ENCODE data around the gene MAP3K20.

MAP3K20 gene

GRCh38 chr2:173145454-173145853 is 69.8 kb downstream of the MAP3K20 start:
- Histone ChIP-seq H3K4me1 (ENCODE audit: control insufficient read depth, insufficient read depth, low read length, unreplicated experiment) (peaks cover 33% of the 10 kb centered on the region), H2AFZ (ENCODE audit: low read length, unreplicated experiment) (no peak overlapping the region), H3K27me3 (ENCODE audit: insufficient read depth, low read length) (no peaks in the 10 kb centered on the region), H3K79me2 (ENCODE audit: control insufficient read depth, insufficient read depth, low read length, unreplicated experiment) (peaks cover 24% of the 10 kb centered on the region), H3K27ac (ENCODE audit: low read depth, low read length) (no peak overlapping the region), H3K4me3 (ENCODE audit: low read depth, low read length) (no peak overlapping the region), H3K36me3 (ENCODE audit: insufficient read depth, low read length) (peaks cover 18% of the 10 kb centered on the region)

- no peaks in the 10 kb centered on the region for H3K27me3 ChIP-seq (ENCODE audit: insufficient read depth, low read length)
- no peak overlapping the region for H3K4me3 ChIP-seq (ENCODE audit: low read depth, low read length)
- H2AFZ ChIP-seq (ENCODE audit: low read length, unreplicated experiment): no peak overlapping the region
- peaks cover 10% of the 10 kb centered on the region for H3K36me3 ChIP-seq (ENCODE audit: insufficient read depth, low read length)
- H3K79me2 ChIP-seq (ENCODE audit: control insufficient read depth, insufficient read depth, low read length, unreplicated experiment): peaks cover 31% of the 10 kb centered on the region
- H3K27ac ChIP-seq (ENCODE audit: low read depth, low read length): 0 out of 2 replicates have a peak overlapping the region, but pooled peaks have one; percentile 5
- H3K4me1 ChIP-seq (ENCODE audit: control insufficient read depth, insufficient read depth, low read length, unreplicated experiment): peaks cover 40% of the 10 kb centered on the region
Observed at GRCh38 chr2:173146590-173146989, 70.9 kb downstream of the MAP3K20 start.

GRCh38 chr2:173148520-173148919 is 72.9 kb downstream of the MAP3K20 start:
- Histone ChIP-seq H3K79me2 (ENCODE audit: control insufficient read depth, insufficient read depth, low read length, unreplicated experiment) (peaks cover 44% of the 10 kb centered on the region), H3K4me1 (ENCODE audit: control insufficient read depth, insufficient read depth, low read length, unreplicated experiment) (peaks cover 59% of the 10 kb centered on the region), H3K4me3 (ENCODE audit: low read depth, low read length) (peak overlapping the region; percentile 11; the same call in 1 of the 2 replicates), H3K36me3 (ENCODE audit: insufficient read depth, low read length) (no peaks in the 10 kb centered on the region), H3K27ac (ENCODE audit: low read depth, low read length) (peak overlapping the region; percentile 31; the same call in 1 of the 2 replicates), H2AFZ (ENCODE audit: low read length, unreplicated experiment) (no peak overlapping the region), H3K27me3 (ENCODE audit: insufficient read depth, low read length) (no peaks in the 10 kb centered on the region)

DNA sequence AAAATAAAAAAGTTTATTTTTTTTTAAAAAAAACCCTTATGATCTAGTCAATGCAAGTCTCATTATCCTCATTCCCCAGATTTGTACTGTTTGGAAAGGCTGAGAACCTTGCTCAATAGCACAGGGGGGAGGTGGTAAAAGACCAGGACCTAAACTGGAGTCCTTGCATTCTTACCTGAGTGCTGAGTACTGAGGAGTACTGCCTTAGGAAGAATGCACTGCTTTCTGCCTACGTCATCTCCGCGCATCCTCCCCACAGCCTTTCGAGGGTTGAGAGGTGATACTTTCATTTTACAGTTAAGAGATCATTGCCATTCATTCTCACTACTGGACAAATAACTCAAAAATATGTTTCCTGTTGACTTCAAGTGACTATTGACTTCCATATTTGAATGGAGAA is 73.8 kb downstream of the MAP3K20 start:
- Histone ChIP-seq H3K79me2 (ENCODE audit: control insufficient read depth, insufficient read depth, low read length, unreplicated experiment) (peaks cover 47% of the 10 kb centered on the region), H2AFZ (ENCODE audit: low read length, unreplicated experiment) (no peak overlapping the region), H3K27me3 (ENCODE audit: insufficient read depth, low read length) (no peaks in the 10 kb centered on the region), H3K4me3 (ENCODE audit: low read depth, low read length) (no peak overlapping the region), H3K36me3 (ENCODE audit: insufficient read depth, low read length) (no peaks in the 10 kb centered on the region), H3K4me1 (ENCODE audit: control insufficient read depth, insufficient read depth, low read length, unreplicated experiment) (peaks cover 60% of the 10 kb centered on the region), H3K27ac (ENCODE audit: low read depth, low read length) (peak overlapping the region; percentile 27; the same call in 1 of the 2 replicates)

DNA sequence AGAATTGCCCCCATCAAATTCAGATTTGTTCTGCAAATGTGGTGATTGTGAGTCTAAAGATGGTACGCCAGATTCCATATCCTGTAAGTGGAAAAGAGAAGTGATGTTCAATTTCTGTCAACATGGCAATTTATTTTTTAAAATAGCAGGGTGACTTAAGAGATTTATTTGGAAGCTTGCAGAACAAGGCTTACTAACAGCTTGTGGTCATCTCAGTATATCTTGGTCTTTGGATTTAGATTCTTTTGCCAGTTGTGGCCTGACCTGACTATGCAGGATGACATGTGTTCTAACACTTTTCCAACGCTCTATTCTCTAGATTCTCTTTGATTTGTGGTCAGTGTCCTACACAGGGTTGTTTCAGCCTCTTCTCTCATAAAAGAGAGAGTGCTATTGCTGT is 74.4 kb downstream of the MAP3K20 start:
- H3K27me3 ChIP-seq (ENCODE audit: insufficient read depth, low read length): no peaks in the 10 kb centered on the region
- peaks cover 60% of the 10 kb centered on the region for H3K4me1 ChIP-seq (ENCODE audit: control insufficient read depth, insufficient read depth, low read length, unreplicated experiment)
- H3K79me2 ChIP-seq (ENCODE audit: control insufficient read depth, insufficient read depth, low read length, unreplicated experiment): peaks cover 52% of the 10 kb centered on the region
- no peak overlapping the region for H2AFZ ChIP-seq (ENCODE audit: low read length, unreplicated experiment)
- peak overlapping the region; percentile 27 for H3K27ac ChIP-seq (ENCODE audit: low read depth, low read length)
- H3K36me3 ChIP-seq (ENCODE audit: insufficient read depth, low read length): no peaks in the 10 kb centered on the region
- H3K4me3 ChIP-seq (ENCODE audit: low read depth, low read length): no peak overlapping the region

- no peak overlapping the region for H3K4me3 ChIP-seq (ENCODE audit: low read depth, low read length)
- peaks cover 60% of the 10 kb centered on the region for H3K4me1 ChIP-seq (ENCODE audit: control insufficient read depth, insufficient read depth, low read length, unreplicated experiment)
- peak overlapping the region; percentile 88 for H3K27ac ChIP-seq (ENCODE audit: low read depth, low read length)
- no peaks in the 10 kb centered on the region for H3K27me3 ChIP-seq (ENCODE audit: insufficient read depth, low read length)
- no peak overlapping the region for H2AFZ ChIP-seq (ENCODE audit: low read length, unreplicated experiment)
- no peaks in the 10 kb centered on the region for H3K36me3 ChIP-seq (ENCODE audit: insufficient read depth, low read length)
- peaks cover 57% of the 10 kb centered on the region for H3K79me2 ChIP-seq (ENCODE audit: control insufficient read depth, insufficient read depth, low read length, unreplicated experiment)
Observed at GRCh38 chr2:173150963-173151362, 75.3 kb downstream of the MAP3K20 start.

DNA sequence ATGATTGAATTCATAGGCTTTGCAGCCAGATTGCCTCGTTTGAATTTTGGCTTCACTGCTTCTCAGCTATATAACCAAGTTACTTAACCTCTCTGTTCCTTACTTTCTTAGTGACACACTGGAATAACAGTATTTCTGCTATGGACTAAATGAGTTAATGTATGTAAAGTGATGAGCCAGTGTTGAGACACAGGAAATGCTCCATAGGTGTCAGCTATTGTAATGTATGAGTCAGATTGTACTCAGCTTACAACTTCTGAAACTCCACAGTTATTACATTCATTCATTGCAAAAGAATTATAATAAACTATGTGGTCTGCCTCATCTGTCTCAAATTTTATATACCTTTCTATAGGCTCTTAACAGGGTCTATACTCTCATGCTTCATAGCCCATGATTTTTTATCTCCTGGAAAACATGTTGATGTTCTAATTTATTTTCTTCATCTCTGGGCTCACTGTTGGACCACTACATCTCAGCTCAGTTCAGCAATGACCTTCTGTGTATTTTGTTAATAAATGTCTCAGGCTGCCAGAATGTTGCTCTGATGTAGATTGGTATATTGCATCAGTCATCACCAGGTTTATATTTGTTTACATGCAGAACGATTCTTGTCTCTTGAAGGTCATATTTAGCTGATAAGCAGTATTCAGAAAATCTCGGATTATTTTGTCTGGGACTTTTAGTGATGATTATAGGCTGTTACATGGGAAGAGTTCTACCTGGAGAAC is 76.2 kb downstream of the MAP3K20 start:
- H2AFZ ChIP-seq (ENCODE audit: low read length, unreplicated experiment): peak overlapping the region; percentile 9
- peak overlapping the region; percentile 52 for H3K4me3 ChIP-seq (ENCODE audit: low read depth, low read length)
- H3K79me2 ChIP-seq (ENCODE audit: control insufficient read depth, insufficient read depth, low read length, unreplicated experiment): peaks cover 60% of the 10 kb centered on the region
- H3K4me1 ChIP-seq (ENCODE audit: control insufficient read depth, insufficient read depth, low read length, unreplicated experiment): peaks cover 52% of the 10 kb centered on the region
- no peaks in the 10 kb centered on the region for H3K27me3 ChIP-seq (ENCODE audit: insufficient read depth, low read length)
- peak overlapping the region; percentile 88 for H3K27ac ChIP-seq (ENCODE audit: low read depth, low read length)
- H3K36me3 ChIP-seq (ENCODE audit: insufficient read depth, low read length): no peaks in the 10 kb centered on the region

- Histone ChIP-seq H3K27ac (ENCODE audit: low read depth, low read length) (peak overlapping the region; percentile 88; the same call in 1 of the 2 replicates), H3K79me2 (ENCODE audit: control insufficient read depth, insufficient read depth, low read length, unreplicated experiment) (peaks cover 56% of the 10 kb centered on the region), H3K4me1 (ENCODE audit: control insufficient read depth, insufficient read depth, low read length, unreplicated experiment) (peaks cover 49% of the 10 kb centered on the region), H2AFZ (ENCODE audit: low read length, unreplicated experiment) (no peak overlapping the region), H3K36me3 (ENCODE audit: insufficient read depth, low read length) (no peaks in the 10 kb centered on the region), H3K4me3 (ENCODE audit: low read depth, low read length) (no peak overlapping the region), H3K27me3 (ENCODE audit: insufficient read depth, low read length) (no peaks in the 10 kb centered on the region)
Observed at GRCh38 chr2:173153301-173153885, 77.7 kb downstream of the MAP3K20 start.

DNA sequence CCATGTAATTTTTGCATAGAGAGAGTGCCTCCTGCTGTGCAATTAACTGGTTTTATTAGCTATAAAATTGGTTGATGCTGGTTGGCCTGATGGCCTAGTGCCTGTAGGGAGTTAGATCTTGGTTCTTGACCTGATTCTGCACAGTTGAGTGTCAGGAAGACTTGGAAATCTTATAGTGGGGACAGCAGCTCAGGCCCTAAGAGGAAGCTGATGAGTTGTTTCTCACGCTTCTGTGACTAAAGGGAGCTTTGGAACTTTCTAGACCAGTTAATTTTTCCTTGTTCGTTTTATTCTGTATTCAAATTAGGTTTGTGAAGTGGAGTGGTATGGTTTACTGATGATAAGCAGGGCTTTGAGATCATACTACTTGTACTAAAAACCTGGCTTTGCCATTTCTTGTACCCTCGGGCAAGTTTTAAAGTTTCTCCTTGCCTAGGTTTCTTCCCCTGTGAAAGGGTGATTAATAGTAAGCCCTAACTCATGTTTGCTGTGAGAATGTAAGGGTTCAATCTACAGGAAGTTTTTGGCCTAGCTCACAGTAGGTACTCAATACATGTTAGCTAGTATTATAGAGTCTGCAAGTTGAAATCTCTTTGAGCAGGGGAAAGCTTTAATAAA is 82.1 kb downstream of the MAP3K20 start:
- Histone ChIP-seq H3K27ac (ENCODE audit: low read depth, low read length) (no peak overlapping the region; the same call in 1 of the 2 replicates), H3K36me3 (ENCODE audit: insufficient read depth, low read length) (no peaks in the 10 kb centered on the region), H3K27me3 (ENCODE audit: insufficient read depth, low read length) (no peaks in the 10 kb centered on the region), H3K4me1 (ENCODE audit: control insufficient read depth, insufficient read depth, low read length, unreplicated experiment) (peaks cover 41% of the 10 kb centered on the region), H3K79me2 (ENCODE audit: control insufficient read depth, insufficient read depth, low read length, unreplicated experiment) (peaks cover 46% of the 10 kb centered on the region), H3K4me3 (ENCODE audit: low read depth, low read length) (no peak overlapping the region), H2AFZ (ENCODE audit: low read length, unreplicated experiment) (no peak overlapping the region)

DNA sequence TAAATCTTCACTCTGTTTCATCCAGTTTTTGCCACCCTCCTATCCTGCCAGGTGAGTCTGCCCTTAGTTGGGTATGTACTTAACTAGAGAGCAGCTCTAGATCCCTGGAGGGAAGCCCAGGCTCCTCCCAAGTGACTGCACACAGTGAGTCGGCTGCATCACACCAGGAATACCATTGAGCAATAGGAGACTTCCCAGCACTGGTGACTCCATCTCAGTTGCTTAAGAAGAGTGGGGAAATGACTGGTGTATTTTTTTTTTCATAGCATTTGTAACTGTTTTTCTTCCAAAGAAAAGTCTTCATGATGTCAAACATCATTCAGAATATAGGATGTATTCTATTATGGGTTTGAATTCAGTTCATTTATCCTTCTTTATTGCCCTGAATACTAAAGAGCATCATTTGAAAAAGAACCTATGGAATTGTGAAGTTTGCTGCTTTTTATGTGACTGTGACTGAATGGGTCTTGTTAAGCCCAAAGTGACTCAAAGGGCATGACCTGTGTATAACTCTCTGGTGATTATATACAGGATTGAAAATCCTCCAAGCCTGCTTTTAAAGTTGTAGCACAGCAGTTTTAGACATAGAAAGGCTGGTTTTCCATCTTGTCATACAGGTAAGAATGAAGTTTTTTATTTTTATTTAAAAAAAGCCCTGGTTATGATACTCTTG is 84.3 kb downstream of the MAP3K20 start:
- Histone ChIP-seq H3K27ac (ENCODE audit: low read depth, low read length) (peak overlapping the region; percentile 97), H3K27me3 (ENCODE audit: insufficient read depth, low read length) (no peaks in the 10 kb centered on the region), H3K36me3 (ENCODE audit: insufficient read depth, low read length) (no peaks in the 10 kb centered on the region), H3K79me2 (ENCODE audit: control insufficient read depth, insufficient read depth, low read length, unreplicated experiment) (peaks cover 43% of the 10 kb centered on the region), H2AFZ (ENCODE audit: low read length, unreplicated experiment) (no peak overlapping the region), H3K4me3 (ENCODE audit: low read depth, low read length) (peak overlapping the region; percentile 64), H3K4me1 (ENCODE audit: control insufficient read depth, insufficient read depth, low read length, unreplicated experiment) (peaks cover 34% of the 10 kb centered on the region)
